ENCODE measurements around the gene SNORC.

The SNORC gene

DNA sequence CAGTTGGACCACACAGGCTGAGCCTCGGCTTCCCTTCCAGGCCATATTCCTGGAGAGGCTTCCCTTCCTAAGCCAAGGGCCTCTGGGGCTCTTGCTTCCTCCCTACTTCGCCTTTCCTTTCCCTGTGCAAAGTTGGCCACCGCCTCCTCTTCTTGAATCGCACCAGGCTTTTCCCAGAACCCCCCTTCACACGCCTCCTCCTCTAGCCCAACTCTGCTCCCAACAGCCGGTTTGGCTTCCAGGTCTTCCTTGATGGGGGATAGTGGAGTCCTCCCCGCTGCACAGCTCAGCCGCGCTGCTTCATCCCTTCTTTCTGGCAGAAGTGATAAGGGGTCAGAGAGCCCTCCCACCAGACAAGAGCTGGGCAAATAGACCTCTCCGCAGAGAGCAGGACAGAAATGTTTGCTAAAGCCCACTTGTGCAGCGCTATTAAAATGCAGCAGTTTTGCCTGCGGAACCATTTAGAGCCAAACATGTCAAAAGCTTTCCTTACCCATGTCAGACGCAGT lies 56.4 kb downstream of the SNORC start:
- DNase-seq (ENCODE audit: low read depth): no peak

DNA sequence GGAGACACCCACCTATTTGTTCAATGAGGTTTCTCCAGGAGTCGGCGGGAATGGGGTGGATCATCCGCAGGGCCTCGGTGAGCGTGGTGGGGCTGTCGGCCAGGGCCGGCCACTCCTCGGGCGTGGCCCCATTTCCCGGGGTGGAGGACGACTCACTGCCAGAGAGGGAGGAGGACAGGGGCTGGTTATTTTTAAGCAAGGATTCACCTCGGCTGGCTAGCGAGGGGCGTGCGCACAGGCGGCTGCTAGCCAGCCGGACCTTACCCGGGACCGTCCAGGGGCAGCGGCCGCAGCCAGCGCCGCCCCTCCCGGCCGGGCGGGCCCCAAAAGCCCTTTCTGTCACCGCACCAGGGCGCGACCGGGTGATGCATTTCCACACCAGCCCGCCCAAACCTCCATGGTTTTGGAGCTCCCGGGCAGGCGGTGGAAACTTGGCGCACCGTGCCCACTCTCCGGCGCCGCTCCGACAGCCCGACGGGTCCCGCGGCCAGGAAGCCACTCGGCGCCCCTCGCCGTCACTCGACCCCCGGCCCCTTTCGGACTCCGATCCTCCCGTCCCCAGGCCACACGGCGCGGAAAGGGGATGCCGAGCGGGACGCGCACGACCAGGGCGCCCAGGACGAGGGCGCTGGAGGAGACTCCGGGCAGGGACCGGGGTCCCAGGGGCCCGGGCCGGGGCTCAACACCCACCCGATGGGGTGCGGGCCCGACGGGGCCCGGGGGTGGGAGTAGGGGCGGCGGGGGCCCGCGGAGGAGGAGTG lies 57.1 kb downstream of the SNORC start:
- no peak for DNase-seq (ENCODE audit: low read depth)

DNA sequence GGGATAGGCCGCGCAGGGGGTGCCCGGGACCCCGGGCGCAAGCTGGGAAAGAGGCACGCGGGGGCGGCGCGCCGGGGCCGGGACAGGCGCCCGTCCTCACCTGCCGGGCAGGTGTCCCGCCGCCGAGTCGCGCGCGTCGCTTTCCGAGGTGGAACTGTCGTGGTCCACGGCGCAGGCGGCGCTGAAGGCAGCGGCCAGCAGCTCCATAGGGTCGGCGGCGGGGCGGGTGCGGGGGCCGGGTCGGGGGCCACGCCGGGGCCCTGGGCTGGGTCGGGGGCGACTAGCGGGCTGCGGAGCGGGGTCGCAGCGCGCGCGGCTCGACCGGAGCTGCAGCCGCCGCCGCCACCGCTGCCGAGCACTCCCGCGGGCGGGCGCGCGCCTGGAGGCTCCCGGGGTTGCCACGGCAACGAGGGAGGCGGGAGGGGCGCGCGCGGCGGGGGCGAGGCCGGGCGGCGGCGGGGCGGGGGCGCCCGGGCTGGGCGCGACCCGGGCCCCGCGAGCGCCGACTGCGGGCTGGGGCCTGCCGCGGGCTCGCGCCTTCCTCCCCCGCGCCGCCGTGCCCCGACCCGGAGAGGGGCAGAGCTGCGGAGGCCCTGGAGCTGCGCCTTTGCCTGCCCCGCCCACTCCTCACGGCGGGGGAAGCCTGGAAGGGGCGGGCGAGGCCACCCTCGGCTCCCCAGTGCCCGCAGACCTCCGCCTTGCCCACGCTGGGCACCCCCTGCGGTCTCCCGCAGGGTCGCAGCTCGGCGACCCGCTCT lies 57.9 kb downstream of the SNORC start:
- DNase-seq (ENCODE audit: low read depth): no peak

All from T-helper 22 cell (primary cell).